HPDE6-E6E7 (cell line): Measurements from ENCODE around the gene FAT1.
"Not testable (repeated sequence)": the region's sequence is repeated elsewhere in the genome, so short reads cannot be mapped to it uniquely, and the experiment has no call there.

Experiments
- DNase-seq: peaks from one replicate; pipeline ENCODE4 v3.0.0; 2011; ENCODE audit warnings: missing footprints; ENCODE audit errors: extremely low spot score

Gene FAT1, protein sequence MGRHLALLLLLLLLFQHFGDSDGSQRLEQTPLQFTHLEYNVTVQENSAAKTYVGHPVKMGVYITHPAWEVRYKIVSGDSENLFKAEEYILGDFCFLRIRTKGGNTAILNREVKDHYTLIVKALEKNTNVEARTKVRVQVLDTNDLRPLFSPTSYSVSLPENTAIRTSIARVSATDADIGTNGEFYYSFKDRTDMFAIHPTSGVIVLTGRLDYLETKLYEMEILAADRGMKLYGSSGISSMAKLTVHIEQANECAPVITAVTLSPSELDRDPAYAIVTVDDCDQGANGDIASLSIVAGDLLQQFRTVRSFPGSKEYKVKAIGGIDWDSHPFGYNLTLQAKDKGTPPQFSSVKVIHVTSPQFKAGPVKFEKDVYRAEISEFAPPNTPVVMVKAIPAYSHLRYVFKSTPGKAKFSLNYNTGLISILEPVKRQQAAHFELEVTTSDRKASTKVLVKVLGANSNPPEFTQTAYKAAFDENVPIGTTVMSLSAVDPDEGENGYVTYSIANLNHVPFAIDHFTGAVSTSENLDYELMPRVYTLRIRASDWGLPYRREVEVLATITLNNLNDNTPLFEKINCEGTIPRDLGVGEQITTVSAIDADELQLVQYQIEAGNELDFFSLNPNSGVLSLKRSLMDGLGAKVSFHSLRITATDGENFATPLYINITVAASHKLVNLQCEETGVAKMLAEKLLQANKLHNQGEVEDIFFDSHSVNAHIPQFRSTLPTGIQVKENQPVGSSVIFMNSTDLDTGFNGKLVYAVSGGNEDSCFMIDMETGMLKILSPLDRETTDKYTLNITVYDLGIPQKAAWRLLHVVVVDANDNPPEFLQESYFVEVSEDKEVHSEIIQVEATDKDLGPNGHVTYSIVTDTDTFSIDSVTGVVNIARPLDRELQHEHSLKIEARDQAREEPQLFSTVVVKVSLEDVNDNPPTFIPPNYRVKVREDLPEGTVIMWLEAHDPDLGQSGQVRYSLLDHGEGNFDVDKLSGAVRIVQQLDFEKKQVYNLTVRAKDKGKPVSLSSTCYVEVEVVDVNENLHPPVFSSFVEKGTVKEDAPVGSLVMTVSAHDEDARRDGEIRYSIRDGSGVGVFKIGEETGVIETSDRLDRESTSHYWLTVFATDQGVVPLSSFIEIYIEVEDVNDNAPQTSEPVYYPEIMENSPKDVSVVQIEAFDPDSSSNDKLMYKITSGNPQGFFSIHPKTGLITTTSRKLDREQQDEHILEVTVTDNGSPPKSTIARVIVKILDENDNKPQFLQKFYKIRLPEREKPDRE (N-terminal part only)

DNA sequence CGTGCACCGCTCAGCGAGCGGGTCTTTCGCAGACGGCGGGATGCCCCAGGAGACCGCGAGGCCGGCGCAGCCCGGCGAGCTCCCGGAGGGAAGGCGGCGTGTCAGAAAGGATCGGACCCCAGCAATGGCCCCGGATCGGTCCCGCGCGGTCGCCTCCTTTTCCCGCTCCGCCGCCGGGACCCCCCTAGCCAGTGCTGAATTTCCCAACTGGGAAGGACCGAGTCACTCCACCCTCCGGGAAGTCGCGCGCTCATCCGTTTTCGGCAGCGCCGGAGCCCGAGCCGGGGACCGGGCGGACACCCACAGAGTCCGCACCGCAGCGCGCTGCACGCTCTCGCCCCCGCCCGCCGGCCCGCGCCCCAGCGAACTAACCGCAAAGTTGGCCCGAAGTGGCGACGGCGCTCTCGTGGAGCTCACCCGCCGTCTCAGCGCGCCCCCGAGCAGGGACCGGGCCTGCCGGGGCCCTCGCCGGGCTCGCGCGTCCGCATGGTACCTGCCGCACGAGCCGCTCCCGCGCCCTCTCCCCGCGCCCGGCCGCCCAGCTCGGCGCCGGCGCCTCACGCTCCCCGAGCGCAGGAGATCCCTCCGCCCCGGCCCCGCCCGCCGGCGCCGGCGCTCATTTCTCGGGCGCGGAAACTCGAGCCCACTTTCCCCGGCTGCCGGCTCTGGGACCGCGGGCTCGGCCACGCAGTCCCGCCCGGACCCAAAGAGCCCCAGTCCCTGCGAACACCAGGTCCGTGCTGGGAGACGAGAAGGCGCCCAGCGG is at the start of gene FAT1:
TSS of gene FAT1 (minus strand) at position 565 of the 766 bp plus-strand sequence. CDS start 14,029 bp downstream, outside the sequence.
- DNase-seq, result no peak

DNA sequence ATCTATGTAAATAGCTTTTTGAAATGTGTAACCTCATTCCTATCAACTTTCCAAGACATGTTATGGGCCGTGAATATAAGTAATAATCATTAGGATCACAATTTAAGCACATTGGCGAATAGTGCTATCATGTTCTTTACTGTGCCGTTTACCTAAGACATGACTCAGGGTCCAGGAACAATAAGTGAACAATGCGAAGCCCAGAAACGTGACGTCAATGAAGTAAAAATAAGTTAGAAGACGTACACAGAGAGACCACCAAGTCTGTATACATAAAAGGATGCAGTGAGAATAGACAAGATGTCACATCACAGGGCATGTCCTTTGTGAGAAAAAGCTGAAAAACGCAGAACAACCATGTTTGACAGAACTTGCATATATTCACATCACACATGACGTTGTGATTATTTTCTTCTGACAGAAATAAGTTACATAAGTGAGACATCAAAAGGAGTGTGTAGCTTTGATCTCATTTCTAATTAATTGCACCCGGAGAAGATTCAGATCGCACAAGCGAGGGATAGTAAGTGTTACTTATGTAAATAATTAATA is 49.4 kb upstream of the FAT1 start:
- DNase-seq, result no peak

DNA sequence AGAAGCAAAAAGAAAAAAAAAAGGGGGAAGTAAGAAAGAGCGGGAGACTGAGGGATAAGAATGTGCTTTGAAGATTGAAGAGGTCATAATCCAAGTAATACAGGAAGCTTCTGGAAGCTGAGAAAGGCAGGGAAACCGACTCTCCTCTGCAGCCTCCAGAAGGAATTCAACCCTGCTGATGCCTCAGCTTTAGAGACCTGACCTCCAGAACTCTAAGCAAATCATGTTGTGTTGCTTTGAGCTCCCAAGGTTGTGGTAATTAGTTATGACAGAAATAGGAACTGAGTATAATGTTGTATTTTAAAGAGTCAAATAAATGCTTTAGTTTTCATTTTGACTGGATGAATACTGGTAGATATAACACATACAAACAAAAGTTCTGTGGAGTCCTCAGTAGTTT is 48.0 kb upstream of the FAT1 start:
- DNase-seq, result no peak

DNA sequence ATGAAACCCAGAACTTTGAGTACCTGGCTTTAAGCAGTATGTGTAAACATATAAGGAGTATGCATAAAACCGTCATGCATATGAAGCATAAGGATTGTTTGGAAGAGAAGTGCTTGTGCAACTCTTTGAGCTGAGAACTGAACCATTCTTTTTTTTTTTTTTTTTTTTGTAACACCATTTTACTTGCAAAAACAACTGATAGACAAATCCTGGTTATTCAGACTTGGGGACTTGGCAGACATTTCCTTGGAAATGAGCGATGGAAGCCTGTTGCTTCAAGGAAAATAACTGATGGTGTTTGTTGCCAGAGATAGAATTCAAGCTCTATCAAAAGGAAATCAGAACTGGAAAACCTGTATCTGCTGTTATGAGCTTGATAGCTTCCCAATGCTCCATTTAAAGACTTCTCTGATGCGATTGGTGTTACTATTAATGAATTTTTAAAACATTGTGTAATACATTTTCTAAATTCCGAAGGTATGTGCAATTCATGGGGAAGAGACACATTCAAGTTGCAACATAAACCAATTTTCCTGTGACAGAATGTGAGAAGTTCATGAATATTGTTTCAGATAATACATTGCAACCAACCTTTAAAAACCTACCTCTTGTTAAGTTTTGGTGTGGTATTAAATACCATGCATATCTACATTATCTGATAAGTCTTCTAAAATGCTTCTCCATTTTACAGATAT is 47.0 kb upstream of the FAT1 start:
- DNase-seq, result no peak

DNA sequence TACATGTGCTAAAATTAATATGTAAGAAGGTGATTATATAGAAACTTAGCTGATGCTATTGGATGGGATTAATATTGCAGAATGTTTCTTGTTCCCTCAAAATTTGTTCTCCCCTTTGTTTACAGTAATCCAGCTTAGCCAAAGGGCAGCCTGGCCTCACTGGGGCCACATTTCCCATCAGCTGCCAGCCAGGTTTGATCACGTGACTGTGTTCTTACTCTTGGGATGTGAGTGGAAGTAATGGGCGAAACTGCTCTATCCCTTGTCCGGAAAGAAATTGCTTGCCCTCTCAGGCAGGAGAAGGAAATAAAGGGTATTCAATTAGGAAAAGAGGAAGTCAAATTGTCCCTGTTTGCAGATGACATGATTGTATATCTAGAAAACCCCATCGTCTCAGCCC is 44.1 kb upstream of the FAT1 start:
- no peak for DNase-seq

DNA sequence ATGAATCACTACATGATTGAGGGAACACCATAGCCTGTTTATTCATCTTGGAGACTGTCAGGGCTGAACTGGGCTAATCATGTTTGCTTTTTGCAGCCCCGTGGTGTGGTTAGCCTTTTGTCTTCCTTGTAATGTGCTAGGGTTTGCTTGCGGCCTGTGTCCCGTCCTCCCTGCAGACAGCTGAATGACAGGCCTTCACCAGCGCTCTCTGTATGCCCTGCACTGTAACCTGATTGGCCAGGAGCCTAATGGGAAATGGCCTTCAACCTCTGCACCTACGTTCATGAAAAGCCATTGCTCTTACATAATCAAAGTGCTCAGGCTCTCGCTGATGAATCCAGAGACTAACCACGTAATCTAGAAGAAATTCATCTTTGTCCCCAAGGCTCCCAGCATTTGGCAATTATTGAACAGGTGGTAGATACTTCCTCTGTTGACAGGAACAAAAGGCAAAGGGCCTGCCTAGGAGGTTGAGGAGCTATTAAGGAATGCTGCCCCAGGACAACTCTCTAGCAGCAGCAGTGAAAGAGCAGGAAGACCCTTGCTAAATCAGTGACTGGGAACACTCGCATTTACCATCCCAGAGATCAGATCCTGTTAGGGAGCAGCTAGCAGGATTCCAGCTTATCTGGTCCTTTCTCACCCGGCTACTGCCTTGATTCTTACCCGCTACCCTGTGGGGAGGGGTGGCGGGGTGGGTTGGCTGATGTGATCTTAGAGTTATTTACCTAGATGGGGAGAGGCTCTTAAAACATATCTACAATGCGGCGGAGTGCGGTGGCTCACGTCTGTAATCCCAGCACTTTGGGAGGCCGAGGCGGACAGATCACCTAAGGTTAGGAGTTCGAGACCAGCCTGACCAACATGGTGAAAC is 42.3 kb upstream of the FAT1 start:
- peak; percentile 48 for DNase-seq

DNA sequence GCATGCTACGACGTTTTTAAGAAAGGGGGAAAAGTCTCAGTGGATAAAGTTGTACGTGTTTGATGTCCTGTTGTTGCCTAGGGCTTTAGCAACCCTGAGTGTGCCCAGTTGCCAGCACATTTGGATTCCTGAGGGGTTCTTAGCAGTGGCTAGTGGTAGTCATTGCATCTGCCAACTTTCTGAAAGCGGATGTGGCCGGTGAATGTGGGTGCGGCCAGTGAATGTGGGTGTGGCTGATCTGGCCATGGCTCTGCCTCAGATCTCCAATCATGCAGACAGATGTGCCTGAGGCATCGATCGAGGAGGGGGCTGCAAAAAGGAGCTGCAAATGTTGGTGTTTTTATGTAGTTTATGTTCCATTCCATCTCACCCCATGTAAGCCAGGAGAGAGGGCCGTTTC is 41.5 kb upstream of the FAT1 start:
- DNase-seq, result peak; percentile 79

DNA sequence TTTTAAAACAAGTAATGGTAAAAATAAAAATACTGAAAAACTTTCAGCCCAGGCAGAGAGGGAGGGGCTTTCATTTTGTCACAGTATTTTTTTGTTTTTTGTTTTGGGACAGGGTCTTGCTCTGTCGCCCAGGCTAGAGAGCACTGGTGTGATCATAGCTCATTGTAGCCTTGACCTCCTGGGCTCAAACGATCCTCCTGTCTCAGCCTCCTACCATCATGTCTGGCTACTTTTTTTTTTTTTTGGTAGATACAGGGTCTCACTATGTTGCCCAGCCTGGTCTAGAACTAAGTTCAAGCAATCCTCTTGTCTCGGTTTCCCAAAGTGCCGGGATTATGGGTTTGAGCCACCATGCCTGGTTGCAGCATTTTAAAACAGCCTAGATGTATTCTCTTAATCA is 40.8 kb upstream of the FAT1 start:
- DNase-seq, result no peak

DNA sequence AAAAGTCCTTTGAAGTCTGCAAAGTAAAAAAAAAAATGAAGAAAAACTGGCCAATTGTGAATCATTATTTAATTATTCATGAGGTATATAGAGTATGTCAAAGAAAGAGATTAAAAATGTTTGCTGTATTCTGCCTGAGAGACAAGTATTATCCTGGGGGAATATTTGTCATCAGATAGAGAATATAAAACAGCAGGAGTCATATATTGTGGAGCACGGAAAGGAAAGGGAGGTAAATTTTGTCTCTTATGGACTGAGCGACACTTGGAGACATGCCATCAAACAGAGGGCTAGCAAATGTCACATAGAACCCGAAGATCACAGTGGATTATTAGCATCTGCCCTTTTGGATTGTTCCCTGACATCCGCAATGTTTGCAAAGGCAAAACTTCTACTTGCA is 39.2 kb upstream of the FAT1 start:
- no peak for DNase-seq

DNA sequence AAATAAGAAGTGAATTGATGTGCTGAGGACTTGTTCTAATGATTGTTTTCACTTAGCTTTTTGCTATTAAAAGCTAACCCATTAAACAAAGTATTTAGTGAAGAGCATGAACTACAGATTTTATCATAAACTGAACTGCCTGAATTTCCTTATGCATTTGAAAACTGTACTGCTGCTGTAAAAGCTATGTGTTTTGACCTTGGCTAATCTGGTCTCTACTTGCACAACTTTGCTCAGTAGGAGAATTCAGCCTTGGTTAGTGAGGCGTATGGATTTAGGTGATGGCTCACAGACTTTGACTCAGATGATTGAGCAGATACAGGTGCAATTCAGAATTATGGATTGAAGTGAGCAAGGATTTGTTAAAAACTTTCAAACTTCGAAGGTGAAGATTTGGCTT is 38.7 kb upstream of the FAT1 start:
- no peak for DNase-seq

DNA sequence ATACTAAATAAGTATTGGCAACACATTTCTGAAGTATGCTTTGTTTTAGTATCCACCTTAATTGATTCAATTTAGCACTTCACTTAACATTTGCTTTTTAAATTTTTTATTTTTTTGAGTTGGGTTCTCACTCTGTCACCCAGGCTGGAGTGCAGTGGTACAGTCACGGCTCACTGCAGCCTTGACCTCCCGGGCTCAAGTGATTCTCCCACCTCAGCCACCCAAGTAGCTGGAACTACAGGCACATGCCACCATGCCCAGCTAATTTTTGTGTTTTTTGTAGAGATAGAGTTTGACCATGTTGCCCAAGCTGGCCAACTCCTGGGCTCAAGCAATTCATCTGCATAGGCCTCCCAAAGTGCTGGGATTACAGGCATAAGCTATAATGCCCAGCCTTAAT is 38.3 kb upstream of the FAT1 start:
- not testable (repeated sequence) for DNase-seq

DNA sequence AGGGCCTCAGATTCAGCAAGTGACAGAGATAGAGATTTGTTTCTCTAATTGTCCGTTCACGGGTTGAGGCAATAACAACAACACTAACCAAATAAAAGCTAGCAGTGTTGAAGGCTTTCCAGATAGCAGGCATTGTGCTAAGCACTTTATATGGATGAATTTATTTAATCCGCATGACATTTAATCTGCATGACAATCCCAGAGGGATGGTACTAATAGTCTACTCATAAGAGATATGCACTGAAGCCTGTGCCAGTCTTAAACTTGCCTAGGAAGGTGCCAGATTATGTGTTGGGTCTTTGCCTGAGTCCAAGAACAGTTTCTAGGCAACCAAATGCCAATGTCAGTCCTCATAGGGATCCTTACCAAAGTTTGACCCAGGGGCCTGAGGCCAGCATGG is 37.7 kb upstream of the FAT1 start:
- DNase-seq, result no peak

DNA sequence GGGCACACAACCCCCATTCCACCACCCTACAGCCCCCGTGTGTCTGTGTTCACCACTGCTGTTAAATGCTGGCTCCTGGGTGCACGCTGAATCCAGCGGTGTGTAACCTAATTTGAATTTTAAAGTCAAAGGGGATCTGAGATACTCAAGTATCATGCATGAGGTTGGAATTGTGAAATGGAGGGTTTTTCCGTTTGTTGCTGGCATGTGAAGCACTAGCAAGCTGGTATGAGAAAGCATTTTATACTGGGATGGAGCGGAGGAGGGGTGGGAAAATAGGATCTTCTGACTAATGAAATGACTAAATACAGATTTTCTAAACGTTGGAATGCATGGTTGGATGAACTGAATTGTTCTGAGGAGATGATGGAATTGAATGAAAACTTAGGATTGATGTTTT is 36.9 kb upstream of the FAT1 start:
- no peak for DNase-seq

DNA sequence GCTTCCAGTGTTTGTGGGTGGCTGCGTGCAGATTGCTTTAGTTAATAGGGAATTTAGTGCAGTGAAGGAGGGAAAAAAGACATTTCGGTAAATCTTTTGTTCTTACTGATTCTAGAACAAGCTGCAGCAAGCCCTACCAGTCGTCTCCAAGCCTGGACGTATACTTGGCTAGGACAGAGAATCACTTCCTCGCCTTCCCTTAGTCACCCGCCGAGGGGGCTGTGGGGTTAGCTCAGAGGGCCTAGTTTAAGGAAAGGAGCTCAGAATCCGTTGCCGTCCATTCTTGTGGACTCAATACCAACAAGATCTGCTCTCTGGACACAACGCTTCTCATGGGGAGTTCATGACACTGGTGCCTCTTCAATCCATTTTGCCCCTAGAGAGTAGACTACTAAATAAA is 36.3 kb upstream of the FAT1 start:
- no peak for DNase-seq

DNA sequence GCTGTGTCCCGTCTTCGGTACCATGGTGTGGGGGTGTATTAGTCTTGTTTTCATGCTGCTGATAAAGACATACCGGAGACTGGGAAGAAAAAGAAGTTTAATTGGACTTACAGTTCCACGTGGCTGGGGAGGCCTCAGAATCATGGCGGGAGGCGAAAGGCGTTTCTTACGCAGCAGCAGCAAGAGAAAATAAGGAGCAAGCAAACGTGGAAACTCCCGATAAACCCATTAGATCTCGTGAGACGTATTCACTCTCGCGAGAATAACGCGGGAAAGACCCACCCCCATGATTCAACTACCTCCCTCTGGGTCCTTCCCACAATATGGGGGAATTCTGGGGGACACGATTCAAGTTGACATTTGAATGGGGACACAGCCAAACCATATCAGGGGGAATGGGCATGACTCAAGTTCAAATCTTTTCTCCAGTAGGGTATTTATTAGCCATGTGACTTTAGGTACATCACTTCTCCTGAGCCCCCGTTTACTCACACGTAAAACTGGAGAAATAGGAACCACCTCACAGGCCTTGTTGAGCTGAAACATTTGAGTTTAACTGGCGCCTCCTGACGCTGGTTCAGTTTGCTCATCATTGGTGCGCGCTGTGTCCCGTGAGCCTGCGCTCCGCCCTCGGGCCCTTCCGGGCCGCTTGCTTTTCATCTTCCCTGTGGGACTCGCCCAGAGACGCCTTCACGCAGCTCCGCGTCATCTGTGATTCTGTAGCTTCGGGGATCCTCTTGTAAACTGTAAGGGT is 35.5 kb upstream of the FAT1 start:
- no peak for DNase-seq

DNA sequence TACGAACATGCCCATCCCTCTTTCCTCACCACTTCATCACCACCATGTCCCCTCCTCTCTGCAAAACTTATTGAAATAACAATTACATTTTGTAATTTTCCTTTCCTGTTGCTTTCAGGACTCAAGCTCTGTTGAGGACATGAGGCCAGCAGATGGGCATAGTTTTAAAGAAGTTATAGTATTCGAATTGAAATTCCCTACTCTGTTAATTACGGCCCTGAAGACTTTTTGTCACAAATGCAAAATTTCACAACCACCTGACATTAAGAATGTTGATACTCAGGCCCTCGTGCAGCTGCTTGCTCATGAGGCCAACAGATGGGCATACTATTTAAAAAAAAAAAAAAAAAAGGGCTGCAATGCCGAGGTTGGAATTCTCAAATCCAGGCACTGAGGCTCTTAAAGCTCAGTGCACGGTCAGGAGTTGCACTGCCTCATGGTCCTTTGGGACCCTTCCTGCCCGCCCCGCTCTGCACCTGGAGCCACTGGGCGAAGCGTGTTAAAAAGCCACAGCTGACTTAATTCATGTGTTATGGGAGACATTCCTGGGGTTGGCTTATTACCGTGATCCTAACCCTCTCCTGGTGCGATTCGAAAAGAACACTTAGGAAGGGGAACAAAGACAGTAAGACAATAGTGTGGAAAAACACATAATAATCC is 34.2 kb upstream of the FAT1 start:
- no peak for DNase-seq

DNA sequence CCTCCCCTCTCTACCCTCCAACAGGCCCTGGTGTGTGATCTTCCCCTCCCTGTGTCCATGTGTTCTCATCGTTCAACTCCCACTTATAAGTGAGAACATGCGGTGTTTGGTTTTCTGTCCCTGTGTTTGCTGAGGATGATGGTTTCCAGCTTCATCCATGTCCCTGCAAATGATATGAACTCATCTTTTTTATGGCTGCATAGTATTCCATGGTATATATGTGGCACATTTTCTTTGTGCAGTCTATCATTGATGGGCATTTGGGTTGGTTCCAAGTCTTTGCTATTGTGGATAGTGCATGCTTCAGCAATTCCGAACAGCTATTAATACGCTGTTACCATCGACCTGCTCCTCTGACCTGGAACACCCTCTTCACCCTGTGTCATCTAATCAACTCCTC is 32.9 kb upstream of the FAT1 start:
- DNase-seq, result not testable (repeated sequence)
